ENCODE measurements around the gene RNF41.
"Not testable (repeated sequence)": the region's sequence is repeated elsewhere in the genome, so short reads cannot be mapped to it uniquely, and the experiment has no call there.

RNF41 gene

DNA sequence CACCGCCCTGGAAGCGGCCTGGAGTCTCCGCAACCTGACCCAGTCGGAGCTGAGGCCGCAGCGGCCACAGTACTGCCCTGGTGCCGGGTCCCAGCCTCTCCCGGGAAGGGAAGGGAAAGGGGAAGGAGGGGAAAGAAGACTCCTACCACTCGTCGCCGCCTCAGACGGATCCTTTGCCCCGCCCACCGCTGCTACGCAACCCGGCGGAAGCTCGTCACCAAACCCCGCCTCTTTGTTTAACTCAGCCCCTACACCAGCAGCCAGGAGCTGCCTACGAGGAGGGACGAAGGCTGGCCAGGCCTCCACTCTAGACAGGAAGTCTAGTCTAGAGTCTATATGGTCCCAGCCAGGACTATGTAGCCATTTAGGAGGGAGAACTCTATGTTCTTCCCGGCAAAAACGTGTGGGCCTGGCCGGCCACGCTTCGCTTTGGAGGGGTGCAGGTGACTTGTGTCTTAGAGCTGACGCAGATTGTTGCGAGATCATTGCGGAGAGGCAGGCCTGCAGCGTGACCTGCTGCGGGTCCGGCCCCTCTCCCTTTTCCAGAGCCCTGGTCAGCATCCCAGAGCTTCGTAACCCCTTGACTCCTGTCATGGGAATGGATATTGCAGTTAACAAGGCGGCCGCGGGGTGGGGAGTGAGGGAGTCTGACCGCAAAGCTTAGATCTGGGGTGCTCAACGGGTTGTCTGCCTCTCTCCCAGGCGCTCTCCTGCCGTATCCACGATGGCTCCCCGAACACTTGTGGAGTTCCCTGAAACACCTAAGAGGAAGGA, at the start of gene RNF41:
Gene RNF41 (minus strand): TSS at position 166 of the 774 bp plus-strand sequence. CDS start 7,875 bp downstream, outside the sequence.
- DNase-seq = peak; percentile 93

DNA sequence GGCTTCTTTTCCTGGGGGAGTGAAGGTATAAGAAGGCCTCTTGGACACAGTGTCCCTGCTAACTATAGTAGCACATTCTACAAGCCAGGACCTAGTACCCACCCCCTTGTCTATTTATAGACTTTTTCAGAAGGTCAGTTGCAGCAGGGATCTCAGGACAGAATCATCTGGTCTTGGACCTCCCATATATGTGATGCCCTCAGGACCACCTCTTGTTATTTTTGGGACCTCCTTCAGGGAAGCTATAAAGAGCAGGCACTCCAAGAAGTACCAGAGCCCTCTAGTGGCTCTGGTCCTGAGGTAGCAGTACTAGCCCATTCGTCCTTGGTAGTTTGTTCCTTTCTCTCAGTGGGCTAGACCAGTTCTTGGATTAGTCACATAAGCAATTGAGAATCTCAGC, 49.3 kb upstream of the RNF41 start:
- no peak for DNase-seq

DNA sequence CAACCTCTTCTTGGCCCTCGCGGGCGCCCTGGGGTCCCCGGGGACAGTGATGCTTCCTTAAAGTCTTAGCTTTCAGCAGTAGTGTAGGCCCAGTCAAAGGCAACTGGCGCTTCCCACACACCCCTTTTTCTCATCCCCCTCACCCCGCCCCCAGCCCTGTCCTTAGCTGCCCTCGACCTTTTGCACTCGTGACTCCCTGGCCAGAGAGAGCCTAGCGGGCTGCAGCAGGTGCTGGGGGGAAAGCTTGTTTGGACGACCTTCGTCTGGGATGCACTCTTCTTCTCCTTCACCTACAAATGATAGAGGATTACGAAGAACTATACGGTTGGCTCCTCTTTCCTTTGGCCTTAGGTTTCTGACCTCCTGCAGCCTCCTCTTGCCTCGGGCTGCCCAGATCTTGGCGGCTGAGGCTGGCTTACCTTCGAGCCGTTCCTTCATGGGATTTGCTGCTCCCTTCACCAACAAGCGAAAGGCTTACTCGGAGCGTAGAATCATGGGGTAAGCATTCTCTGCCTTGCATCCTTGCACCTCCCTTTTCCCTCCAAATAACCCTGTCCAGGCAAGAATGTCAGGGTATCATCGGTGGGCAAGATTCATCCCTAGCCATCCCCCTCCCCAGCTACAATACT, 45.8 kb upstream of the RNF41 start:
- DNase-seq = no peak

DNA sequence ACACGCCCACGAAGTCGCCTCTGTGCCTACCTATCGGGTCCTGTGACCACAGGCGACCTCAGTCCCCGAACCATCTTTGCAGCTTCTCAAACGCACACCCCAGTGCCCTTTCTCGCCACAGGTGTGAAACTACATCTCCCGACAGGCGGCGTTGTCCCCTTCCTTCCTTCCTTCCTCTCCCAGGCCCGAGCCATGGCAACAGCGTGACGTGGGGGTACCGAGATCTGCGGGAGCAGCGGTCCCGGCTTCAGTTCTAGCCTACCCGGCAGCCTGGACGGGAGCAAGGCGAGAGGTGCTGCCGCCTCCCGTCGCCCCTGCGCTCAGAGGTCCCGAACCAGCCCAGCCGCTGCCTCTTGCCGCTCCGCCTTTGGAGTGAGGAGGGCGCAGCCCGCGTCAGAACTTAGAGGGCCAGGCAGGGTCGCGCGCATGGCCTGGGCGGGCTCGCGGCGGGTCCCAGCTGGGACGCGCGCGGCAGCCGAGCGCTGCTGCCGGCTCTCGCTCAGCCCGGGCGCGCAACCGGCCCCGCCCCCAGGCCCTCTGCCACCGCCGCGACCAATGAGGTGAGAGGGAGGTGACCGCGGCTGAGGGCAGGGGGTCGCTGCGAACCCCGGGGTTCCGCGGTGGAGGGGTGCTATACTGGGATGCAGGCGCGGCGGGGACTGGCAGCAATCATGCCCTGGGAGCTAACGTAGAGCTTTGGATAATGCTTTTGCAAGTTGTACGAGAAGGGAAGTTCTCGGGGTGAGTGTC, 45.1 kb upstream of the RNF41 start, which contains the start of gene COQ10A:
Gene COQ10A (plus strand): TSS at position 250 of the 750 bp plus-strand sequence. CDS start 177 bp downstream, at position 427.
- peak; percentile 88 for DNase-seq

DNA sequence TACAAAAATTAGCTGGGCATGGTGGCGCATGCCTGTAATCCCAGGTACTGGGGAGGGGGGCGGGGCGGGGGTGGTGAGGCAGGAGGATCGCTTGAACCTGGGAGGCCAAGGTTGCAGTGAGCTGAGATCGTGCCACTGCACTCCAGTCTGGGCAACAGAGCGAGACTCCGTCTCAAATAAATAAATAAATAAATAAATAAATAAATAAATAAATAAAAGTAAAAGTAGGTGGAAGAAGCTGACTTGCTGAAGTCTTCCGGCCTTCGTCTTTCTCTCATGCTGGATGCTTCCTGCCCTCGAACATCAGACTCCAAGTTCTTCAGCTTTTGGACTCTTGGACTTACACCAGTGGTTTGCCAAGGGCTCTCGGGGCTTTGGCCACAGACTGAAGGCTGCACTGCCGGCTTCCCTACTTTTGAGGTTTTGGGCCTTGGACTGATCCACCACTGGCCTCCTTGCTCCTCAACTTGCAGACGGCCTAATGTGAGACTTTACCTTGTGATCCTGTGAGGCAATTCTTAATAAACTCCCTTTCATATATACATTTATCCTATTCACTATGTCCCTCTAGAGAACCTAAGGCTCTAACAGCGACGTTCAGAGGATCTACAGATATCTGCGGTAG, 44.5 kb upstream of the RNF41 start:
- DNase-seq = not testable (repeated sequence)

DNA sequence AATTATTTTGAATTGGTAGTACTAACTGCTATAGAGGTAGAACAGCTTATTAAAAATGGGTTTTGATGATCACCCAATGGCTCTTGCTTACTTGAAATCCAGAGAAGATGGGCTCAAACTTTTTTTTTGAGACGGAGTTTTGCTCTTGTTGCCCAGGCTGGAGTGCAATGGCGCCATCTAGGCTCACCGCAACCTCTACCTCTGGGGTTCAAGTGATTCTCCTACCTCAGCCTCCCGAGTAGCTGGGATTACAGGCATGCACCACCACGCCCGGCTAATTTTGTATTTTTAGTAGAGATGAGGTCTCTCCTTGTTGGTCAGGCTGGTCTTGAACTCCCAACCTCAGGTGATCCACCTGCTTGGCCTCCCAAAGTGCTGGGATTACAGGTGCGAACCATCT, 41.2 kb upstream of the RNF41 start:
- DNase-seq = not testable (repeated sequence)

DNA sequence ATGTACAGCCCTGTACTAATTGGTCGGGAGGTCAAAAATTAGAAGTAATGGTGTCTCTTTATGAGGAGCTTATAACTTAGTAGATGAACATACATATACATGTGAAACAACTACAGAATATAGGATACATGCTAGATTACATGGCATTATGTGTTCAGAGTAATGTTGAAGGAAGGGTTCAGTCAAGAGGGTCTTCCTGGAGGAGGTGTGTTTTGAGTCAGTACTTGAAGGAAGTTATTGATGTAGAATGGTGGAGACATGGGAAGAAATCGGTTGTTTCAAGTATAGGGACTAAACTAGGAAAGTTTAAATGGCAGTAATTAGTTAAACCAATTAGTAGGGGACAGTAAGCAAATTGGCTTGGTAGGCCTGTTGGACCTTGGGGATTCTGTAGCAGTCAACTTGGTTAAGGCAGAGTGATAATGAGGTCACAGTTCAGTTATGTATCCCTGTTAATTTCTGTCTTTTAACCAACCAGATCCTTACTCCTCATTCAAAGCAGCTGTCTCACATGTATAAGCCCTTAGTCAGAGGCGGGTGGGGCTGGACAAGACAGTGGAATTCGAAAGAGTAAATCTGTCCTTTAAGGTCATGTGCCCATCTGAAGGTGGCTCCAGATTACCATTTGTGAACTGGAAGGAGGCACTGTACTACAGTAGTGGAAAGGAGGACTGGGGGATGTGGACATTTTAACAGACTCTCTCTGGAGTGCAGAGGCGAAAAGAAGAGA, 39.9 kb upstream of the RNF41 start:
- no peak for DNase-seq

DNA sequence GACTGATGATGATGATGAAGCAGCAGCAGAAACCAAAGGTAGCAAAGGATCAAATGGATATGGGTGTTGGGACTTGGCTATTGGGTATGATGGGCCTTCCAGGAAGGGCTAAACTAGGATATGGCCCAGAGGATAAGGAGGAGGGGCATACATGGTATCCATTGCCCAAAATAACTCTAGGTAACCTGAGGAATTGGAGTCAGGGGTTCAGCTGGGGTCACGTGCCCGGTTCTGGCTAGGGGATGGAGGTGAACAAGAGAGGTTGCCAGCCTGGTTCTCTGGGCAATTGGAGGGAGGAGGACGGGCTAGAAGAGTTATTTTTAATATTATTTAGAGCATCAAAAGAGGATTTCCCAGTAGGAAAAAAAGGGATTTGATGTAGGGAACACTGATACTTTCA, 39.2 kb upstream of the RNF41 start:
- DNase-seq = no peak

DNA sequence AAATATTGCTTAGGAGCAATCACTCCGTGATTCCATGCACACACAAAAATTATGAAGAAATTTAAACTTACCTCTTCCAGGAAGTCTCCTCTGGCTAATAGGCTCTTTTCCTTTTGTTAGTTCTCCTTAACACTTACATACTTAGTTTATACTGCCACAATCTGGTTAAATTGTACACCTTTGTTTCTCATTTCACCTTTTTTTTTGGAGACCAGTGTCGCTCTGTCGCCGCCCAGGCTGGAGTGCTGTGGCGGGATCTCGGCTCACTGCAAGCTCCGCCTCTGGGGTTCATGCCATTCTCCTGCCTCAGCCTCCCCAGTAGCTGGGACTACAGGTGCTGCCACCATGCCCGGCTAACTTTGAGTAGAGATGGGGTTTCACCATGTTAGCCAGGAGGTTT, 38.7 kb upstream of the RNF41 start:
- DNase-seq = no peak

DNA sequence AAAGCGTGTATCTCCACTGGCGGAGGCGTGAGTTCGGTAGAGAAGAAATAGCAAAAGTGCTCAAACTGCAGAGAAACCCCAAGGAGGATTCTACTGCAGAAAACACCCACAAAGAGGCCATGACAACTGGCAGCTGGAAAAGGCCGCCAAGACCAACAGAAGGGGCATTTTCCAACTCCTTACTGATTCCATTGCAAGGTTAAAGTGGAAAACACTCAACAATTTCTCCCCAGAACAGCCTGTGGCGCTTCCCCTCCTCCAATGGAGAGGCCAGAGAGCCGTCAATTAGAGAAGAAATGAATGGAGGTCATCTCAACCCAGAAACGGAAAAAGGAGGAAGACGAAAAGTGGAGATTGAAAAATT, 37.1 kb upstream of the RNF41 start:
- no peak for DNase-seq

DNA sequence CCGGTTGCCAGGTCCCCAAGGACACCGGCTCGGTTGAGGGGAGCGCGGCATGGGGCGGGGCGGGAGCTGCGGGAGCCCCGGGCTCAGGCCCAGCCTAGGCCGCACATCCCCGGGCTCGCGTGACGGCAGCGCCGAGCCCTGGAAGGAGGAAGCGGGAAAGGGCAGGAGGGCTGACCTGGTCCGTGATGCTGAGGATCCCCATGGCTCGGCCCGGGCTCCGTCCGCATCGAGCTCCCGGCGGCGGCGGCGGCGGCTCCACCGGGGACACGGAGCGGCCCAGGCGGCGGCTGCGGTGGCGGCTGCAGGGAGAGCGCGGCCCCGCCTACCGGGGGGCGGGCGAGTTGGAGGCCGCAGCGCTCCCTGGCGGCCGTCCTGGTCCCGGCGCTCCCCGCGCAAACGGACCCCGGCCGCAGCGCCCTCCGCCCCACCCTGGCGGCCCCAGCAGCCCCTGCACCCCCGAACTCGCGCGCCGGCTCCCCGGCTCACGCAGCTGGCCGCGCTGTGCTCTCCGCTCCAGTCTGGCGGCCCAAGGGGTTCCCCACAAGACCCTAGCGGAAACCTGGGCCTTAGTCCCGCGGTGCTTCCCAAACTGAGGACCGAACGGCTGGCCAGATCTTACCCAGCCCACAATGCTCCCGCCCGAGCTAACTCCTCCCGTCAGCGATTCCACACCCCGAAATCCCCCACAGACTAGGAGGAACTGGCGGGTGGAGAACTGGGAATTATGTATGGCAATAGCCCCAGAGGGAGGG, 36.5 kb upstream of the RNF41 start, which contains the start of gene ANKRD52:
Gene ANKRD52 (minus strand): TSS at position 317 of the 752 bp plus-strand sequence. CDS start 115 bp downstream, at position 202.
- DNase-seq = peak; percentile 64

DNA sequence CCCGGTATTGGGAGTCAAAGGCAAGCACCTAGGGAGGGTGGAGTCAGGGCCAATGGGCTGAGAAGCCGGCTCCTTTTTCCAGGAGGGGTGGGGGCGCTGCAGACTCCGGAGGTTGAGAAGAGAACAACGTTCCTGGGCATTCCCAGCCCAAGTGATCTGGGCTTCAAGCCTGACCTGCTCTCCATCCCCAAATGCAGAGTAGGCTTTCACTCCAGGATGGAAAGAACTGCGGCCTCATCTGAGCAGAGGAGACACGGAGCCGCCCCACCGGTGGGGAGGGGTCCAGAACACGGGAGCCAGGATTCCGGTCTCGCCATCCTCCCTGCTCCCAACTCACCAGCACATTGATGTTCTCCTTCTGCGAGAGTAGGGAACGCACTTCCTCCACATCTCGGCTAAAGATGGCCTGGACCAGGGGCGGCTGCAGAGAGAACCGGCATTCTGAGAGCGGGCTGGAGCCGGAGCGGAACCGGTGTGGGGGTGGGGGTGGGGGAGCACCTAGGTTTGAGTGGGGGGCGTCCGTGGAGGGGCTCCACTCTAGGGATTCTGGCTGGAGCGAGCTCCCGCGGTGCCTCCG, 35.9 kb upstream of the RNF41 start:
- no peak for DNase-seq

DNA sequence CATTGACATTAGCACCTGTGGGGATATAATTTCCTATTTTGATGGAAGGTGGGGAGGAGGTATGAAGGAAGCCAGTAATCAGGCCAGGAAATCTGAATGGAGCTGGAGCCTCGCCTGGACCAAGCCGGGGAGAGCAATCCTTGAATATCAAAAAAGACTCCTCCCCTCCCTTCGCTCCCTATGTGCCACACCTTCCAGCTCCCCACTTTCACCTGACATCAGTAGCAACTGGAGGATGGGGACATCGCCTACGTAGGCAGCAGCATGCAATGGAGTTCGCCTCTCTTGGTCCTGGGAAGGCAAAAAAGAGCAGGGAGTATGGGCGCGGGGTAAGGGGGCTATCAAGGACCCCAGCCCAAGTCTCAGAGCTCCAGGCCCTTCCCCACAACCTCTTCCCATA, 35.3 kb upstream of the RNF41 start:
- DNase-seq = no peak

DNA sequence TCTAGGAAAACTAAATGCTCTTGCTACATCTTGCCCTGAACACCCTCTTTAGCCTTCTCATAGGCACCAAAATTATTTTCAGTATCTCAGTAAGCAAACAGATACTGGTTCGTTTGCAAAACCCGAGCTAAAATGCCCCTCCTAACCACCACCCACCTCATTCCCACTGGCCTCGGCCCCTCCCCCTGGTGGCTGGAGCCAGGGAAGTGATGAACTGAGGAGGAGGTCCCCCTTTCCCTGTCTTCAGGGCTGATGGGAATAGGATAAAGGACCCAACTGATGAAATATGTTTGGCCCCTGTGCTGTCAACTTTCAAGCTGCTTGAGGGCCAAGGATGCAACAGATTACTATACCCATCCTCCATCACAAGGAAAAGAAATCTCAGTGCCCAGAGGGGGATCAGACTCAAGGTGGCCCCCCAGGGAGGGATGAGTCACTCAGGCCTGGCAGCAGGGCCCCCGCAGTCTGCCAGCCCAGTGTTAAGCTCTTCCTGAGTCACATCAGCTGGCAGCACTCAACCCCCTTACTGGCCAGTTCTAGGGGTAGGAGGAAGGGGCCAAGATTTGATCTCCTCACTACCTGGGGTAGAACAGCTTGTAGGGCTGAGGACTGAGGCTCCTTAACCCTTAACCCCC, 34.7 kb upstream of the RNF41 start:
- DNase-seq = no peak

DNA sequence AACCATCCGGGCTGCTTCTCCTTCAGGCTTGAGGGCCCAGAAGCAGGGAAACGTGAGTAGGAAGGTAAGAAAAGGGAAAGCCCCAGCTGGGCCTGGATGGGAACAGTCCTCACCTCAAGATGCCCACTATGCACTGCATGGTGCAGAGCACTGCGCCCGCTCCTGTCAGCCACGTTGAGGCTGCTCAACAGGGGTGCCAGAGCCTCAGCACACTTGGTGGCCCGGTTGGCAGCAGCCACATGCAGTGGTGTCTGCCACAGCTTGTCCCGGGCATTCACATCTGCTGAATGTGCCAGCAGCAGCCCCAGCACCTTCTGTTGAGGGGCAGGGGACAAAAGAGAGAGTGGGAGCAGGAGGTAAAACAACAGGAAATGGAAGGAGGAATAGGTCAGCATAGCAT, 33.9 kb upstream of the RNF41 start:
- no peak for DNase-seq

DNA sequence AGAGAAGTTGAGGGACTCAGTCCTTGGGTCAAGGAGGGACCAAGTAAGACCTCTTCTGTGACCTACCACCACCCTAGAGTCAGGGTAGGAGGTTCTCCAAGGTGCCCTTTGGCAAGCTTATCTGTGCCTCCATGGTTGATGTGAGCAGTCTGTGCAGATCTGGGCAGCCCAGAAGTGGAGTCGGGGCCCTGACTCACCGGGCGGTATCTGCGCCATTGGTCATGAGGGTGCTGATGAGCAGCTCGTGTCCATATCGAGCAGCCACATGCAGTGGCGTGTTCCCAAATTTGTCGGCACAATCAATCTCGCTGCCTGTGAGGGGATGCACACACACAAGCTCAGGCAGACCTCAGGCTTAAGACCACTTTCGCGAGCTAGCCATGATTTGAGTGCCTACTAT, 31.4 kb upstream of the RNF41 start:
- no peak for DNase-seq

DNA sequence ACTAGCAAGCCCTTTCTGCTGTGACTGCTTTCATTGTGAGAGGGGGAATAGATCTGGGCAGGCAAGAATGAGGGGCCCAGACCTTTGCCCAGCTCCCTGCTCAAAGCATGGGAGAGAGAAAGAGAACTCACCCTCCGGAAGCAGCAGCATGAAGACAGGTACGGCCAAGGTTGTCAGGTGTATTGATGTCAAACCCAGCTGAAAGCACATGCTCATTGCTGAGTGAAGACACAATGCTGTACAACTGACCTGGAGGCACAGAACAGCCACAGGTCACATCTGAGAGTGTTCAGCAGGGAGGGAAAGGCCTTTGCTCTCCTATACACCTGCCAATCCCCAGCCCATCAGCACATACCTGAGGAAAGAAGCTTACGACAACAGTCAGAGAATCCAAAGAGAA, 30.9 kb upstream of the RNF41 start:
- DNase-seq = no peak

DNA sequence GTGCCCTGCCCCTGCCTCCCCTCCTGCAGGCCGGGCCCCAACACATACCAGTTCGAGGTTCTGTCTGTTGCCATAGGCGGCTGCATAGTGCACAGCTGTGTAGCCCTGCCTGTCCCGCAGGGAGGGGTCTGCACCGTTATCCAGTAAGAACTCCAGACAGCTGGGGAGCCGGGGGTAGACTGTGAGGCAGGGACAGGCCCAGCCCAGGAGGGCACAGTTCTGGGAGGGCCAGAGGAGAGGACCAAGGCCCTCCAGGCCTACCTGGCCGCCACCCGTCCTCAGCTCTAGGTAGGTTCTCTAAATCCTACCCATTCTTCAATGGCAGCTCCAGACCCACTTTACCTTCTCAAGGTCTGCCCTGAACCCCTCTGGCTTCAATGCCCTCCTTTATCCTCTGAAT, 27.0 kb upstream of the RNF41 start:
- DNase-seq = no peak

DNA sequence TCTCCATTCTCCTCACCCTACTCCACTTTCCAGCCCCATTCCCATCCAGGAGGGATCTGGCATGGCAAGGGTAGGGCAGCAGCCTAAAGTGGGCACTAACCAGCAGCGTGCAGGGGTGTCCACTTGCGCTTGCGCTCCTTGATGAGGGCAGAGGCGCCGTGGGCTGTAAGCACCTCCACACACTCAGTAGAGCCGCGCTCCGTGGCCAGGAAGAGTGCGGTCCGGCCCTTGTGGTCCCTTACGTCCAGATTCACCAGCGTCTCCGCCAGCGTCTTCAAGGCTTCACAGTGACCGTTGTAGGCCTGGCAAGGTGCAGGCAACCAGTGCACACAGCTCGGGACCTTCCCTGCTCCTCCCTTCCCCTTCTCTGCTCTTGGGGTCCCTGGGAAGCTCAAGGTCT, 26.2 kb upstream of the RNF41 start:
- DNase-seq = no peak

DNA sequence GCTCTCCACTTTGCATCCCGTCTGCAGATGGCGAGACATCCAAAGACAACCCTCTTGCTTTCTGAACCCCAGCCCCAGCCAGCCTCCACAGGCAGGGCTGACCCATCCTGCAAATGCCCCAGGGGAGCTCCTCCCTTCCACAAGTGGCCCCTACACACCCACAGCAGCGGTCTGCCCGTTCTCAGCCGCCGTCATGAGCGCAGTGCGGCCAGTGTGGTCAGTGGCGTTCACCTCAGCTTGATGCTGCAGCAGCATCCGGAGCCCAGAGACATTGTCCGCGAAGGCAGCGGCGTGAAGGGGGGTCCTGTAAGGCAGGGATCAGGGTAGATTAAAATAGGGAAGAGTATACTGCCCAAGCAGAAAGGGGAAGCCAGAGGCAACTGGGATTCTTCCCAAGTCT, 22.8 kb upstream of the RNF41 start:
- DNase-seq = no peak

DNA sequence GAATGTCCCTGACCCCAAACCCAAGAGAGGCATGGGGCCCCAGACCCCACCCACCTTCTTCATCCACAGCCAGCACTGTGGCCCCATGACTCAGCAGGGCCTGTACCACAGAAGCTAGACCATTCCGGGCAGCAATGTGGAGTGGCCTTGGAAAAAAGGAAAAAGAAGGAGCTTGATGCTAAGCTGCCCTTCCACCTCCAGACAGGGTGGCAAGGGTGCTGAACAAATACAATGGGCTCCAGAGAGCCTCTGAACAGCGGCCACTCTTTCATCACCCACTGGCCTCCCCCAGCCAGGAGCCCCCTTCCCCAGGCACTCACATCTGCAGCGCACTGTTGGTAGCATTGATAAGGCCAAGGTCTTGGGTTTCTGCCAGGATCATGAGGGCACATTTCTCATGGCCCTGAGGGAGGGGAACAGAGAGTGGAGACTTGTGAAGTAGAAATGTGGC, 22.0 kb upstream of the RNF41 start:
- DNase-seq = no peak

All from NCI-H1436 (cell line).